ENCODE measurements around the gene OR4K5. TPM values are rescaled to one million over a fixed set of nuclear protein-coding genes. Genes with fewer than 3 reads are reported as not detected.

Gene OR4K5, protein sequence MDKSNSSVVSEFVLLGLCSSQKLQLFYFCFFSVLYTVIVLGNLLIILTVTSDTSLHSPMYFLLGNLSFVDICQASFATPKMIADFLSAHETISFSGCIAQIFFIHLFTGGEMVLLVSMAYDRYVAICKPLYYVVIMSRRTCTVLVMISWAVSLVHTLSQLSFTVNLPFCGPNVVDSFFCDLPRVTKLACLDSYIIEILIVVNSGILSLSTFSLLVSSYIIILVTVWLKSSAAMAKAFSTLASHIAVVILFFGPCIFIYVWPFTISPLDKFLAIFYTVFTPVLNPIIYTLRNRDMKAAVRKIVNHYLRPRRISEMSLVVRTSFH
- total RNA-seq: not detected

DNA sequence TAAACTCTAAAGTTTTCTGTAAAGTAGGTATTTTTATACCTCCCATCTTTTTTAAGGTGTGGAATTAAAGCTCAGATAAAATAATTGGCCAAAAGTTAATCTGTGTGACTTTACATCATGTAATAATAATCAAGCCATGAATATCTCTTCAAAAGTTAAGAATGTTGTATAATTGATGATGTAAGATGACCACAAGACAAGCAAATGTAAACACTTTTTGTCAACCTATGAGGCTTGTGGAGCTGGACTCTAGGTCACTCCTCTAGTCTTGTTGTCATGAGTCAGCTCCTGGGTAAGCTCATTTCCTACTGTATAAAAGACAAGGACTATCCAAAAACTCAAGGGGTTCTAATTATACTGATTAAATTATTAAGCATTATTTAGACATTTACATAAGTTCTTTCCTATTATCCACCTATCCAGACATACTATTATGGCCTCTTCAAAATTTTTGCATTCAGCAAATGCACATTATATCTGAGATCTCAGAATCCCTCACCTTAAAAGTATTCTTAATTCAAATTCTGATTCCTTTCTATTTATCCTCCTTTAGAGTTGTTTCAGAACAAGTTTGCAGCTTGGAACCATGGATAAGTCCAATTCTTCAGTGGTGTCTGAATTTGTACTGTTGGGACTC, at the start of gene OR4K5:
Gene OR4K5 (plus strand): TSS at position 587 of the 637 bp plus-strand sequence. CDS start 0 bp downstream, at position 587.
- TF ChIP-seq, protein P1, sequence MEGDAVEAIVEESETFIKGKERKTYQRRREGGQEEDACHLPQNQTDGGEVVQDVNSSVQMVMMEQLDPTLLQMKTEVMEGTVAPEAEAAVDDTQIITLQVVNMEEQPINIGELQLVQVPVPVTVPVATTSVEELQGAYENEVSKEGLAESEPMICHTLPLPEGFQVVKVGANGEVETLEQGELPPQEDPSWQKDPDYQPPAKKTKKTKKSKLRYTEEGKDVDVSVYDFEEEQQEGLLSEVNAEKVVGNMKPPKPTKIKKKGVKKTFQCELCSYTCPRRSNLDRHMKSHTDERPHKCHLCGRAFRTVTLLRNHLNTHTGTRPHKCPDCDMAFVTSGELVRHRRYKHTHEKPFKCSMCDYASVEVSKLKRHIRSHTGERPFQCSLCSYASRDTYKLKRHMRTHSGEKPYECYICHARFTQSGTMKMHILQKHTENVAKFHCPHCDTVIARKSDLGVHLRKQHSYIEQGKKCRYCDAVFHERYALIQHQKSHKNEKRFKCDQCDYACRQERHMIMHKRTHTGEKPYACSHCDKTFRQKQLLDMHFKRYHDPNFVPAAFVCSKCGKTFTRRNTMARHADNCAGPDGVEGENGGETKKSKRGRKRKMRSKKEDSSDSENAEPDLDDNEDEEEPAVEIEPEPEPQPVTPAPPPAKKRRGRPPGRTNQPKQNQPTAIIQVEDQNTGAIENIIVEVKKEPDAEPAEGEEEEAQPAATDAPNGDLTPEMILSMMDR (IDR thresholded peaks at IDR 0.05): no peak
- Histone ChIP-seq H3K27ac (no peak within 1 kb of the TSS), H3K36me3 (no peaks in the 10 kb centered on the region), H3K4me3 (no peak within 1 kb of the TSS), H3K4me1 (no peaks in the 10 kb centered on the region), H3K9me3 (no peaks in the 10 kb centered on the region), H3K27me3 (no peaks in the 10 kb centered on the region)
- intact Hi-C loops (cut with DNase I): no loop called here
- no peak for DNase-seq (ENCODE audit: low spot score in 2 of 2)

DNA sequence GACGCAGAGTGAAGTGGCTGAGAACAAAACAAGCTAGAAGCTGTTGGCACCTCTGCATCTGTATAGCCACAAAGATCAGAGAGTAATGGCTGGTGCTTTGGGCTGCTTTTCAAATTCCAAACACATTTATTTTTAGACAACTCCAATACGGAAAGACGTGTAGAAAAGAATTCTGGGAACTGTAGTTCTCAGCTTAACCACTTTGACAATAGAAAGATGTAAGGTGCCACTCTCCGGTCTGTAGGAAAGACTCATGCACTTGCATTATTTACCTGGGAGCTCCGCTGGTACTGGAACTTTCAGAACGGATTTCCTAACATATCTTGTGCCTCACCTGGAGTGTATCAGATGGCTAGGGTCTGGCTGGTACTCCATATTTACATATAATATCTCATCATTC, 47.2 kb upstream of the OR4K5 start:
- Histone ChIP-seq H3K27ac (no peak overlapping the region), H3K4me3 (no peak overlapping the region), H3K36me3 (no peaks in the 10 kb centered on the region), H3K27me3 (no peaks in the 10 kb centered on the region), H3K4me1 (no peaks in the 10 kb centered on the region), H3K9me3 (no peaks in the 10 kb centered on the region)
- intact Hi-C loops (cut with DNase I): no loop called here
- TF ChIP-seq, protein P1 (IDR thresholded peaks at IDR 0.05): no peak
- DNase-seq (ENCODE audit: low spot score in 2 of 2): no peak

DNA sequence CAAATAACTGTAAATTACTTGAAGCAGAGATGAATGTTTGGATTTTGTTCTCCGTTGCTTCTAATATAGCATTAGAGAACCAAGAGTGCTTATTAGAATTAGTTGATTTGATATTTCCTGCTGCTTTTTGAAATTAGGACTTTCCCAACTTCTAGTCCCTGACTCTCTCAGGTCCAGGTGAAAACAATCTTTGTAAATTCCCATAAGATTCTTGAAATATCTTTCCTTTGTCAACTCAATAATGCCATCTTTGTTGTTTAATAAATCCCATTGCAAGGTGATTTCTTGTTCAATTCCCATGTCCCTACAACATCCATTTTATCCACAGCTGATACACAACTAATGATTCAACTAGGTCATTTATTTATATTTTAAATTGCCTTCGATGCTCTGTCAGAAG, 45.6 kb upstream of the OR4K5 start, which contains the start of gene OR4K2:
Gene OR4K2 (plus strand): TSS at position 301 of the 400 bp plus-strand sequence. CDS start 1,126 bp downstream, outside the sequence.
- Histone ChIP-seq H3K9me3 (no peaks in the 10 kb centered on the region), H3K27ac (no peak within 1 kb of the TSS), H3K36me3 (no peaks in the 10 kb centered on the region), H3K27me3 (no peaks in the 10 kb centered on the region), H3K4me1 (no peaks in the 10 kb centered on the region), H3K4me3 (no peak within 1 kb of the TSS)
- TF ChIP-seq, protein P1 (IDR thresholded peaks at IDR 0.05): no peak
- DNase-seq (ENCODE audit: low spot score in 2 of 2): no peak
- intact Hi-C loops (cut with DNase I): no loop called here

GRCh38 chr14:19878029-19878642, 42.3 kb upstream of the OR4K5 start:
- no peak for DNase-seq (ENCODE audit: low spot score in 2 of 2)
- Histone ChIP-seq H3K4me1 (no peaks in the 10 kb centered on the region), H3K27ac (no peak overlapping the region), H3K4me3 (no peak overlapping the region), H3K9me3 (no peaks in the 10 kb centered on the region), H3K27me3 (no peaks in the 10 kb centered on the region), H3K36me3 (no peaks in the 10 kb centered on the region)
- TF ChIP-seq, protein P1 (IDR thresholded peaks at IDR 0.05): peak in 1 of 3 experiments; percentile 25
- intact Hi-C loops (cut with DNase I): no loop called here

GRCh38 chr14:19895282-19895681, 25.1 kb upstream of the OR4K5 start:
- Histone ChIP-seq H3K27ac (no peak overlapping the region), H3K9me3 (peaks cover 13 to 22% of the 10 kb centered on the region in 2 donors), H3K27me3 (no peaks in the 10 kb centered on the region), H3K4me1 (no peaks in the 10 kb centered on the region), H3K36me3 (no peaks in the 10 kb centered on the region), H3K4me3 (no peak overlapping the region)
- no peak for DNase-seq (ENCODE audit: low spot score in 2 of 2)
- intact Hi-C loops (cut with DNase I): no loop called here
- TF ChIP-seq, protein P1 (IDR thresholded peaks at IDR 0.05): no peak
